COR-L47 (cell line): ENCODE results near the gene DOK6.

Experiments
- DNase-seq: peaks from one replicate; lab custom pipeline; 2025; lab: John Stamatoyannopoulos, UW

The DOK6 gene

DNA sequence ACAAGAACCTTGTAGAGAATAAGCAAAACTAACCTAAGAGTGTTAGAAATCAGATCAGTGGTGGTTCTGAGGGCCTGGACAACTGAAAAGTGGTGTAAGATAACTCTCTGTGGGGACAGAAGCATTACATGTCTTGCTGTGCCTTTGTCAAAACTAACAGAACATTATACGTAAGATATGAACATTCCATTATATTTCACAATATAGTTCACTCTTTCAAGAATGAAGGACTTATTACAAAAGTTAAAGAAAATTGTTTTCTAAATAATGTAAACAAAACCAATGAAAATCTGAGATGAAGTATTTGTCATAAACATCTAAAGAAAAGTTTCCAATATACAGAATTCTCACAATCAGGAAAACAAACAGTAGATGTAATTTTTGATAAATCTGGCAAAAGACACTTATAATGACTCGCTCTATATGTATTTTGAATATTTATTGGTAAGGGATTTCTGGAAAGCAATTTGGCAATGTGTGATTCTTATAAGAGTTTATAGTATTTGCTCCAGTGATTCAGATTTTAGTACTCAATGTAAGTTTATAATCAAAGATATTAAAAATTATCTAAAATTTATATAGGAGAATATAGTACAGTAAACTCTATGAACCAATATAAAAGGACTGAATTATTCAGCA, 288.6 kb downstream of the DOK6 start:
- no peak for DNase-seq

GRCh38 chr18:69691008-69691760, 290.5 kb downstream of the DOK6 start:
- DNase-seq: no peak

GRCh38 chr18:69697069-69697468, 296.4 kb downstream of the DOK6 start:
- no peak for DNase-seq

GRCh38 chr18:69697689-69698088, 297.0 kb downstream of the DOK6 start:
- no peak for DNase-seq

GRCh38 chr18:69701305-69701704, 300.6 kb downstream of the DOK6 start:
- no peak for DNase-seq

DNA sequence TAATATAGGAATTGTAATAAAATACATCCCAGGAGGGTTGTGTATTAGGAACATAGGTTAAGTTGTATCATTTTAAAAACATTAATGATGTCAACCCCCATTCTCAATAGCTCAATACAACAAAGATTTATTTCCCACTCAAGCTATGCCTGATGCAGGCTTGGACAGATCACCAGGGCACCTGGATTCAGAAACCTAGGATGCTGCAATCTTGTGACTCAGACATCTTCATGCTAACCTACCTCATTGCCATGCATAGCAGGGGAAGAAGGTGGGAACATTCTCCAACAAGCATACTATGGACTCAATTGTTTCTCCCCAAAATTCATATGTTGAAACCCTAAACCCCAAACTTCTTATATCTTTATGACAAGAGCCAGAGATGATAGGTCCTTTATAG, 302.8 kb downstream of the DOK6 start:
- no peak for DNase-seq

- DNase-seq: no peak
Observed at GRCh38 chr18:69705987-69706386, 305.3 kb downstream of the DOK6 start.

- no peak for DNase-seq
Observed at GRCh38 chr18:69708844-69709243, 308.2 kb downstream of the DOK6 start.

DNA sequence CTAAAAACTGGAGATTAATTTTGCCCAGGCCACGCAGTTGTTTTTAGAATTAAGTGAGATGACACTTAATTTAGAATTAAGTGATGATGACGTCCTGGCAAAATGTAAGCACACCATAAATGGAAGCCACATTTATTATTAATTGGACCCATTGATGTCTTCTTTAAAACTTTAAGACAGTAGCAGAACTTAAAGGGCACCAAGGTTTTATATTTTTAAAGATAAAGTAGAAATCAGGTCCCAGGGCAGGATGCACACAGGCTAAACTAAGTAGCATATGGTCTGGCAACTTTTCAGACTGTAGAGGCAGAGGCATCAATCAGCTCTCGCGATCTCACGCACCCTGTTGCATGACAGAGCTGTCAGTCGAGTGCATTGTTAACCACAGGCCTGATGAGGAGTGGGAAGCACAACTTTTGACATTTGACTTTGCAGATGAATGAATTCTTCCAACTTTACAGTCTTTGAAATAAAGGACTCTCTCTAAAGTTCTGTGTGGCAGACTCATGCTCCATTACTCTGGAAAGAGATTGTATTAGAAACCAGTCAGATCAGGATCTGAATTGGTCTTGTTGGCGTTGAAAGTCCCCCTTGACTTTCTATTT, 314.6 kb downstream of the DOK6 start:
- DNase-seq: no peak

DNA sequence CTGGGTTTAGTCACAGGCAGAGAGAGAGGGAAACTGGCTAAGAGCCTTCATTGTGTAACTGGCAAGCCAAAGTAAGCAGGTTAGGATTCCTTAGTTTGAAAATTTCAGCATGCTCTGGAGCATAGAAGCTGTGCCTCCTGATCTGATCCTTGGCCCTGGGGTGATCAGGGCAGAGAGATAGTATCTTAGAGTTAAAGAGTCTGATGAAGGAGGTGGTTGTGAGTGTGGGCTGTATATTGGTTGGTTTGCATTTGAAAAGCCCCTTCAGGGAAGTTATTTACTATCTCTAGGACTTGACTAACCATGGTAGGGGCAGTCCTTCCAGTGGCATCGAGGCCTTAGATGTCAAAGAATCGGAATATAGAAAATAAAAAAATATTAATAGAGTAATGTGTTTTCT, 316.9 kb downstream of the DOK6 start:
- DNase-seq: no peak

- no peak for DNase-seq
Observed at GRCh38 chr18:69718912-69719547, 318.3 kb downstream of the DOK6 start.

DNA sequence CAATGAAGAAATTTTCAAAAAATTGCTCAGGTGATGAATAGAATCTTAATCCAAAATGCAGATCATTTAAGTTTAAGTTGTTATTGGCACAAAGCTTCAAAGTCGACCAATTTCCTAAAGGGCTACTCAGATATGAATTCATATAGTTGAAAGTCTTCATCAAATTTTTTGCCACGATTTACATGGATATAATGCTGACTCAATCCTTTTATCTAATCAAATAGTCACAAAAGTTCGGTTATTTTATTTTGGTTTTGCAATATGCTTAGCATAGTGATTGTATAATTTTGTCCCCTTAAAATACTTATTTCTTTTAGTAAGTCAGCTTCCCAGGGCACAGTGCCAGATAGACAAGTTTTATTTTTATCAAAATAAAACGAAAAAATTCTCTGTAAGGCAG, 319.7 kb downstream of the DOK6 start:
- DNase-seq: no peak

DNA sequence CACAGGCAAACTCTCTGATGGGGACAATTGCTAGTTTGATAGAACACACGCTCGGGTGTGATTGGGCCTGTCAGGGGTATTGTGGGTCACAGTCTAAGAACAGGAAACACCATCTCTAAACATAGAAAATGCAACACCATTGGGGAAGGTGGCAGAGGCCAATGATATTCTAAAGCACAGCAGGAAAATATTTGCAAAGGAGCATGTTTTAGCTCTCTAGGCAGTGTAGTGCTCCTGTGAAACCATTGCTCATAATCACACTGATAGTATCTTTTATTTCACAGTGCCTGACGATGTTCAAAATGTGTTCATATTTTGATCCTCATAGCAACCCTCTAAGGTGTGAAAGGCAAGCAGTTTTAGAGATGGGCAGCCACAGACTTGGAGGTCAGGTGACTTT, 322.7 kb downstream of the DOK6 start:
- no peak for DNase-seq

DNA sequence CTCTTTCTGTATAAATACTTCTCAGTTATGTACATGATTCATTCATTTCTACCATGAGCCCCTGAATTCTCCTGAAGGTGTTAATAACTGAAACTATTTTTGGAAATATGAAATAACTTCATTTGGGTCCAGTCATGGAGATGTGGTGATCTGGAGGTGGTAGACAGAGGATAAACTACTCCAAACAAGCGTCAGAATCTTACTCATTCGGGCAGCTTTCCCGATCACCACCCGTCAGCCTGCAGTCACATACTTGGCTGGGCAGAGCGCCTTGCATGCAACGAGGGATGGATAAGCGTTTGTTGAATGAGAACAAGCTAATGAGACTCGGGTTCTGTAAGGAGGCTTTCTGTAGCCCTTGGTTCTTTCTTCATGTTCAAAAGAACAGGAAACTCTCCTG, 324.3 kb downstream of the DOK6 start:
- no peak for DNase-seq

GRCh38 chr18:69725855-69726508, 325.3 kb downstream of the DOK6 start:
- no peak for DNase-seq

DNA sequence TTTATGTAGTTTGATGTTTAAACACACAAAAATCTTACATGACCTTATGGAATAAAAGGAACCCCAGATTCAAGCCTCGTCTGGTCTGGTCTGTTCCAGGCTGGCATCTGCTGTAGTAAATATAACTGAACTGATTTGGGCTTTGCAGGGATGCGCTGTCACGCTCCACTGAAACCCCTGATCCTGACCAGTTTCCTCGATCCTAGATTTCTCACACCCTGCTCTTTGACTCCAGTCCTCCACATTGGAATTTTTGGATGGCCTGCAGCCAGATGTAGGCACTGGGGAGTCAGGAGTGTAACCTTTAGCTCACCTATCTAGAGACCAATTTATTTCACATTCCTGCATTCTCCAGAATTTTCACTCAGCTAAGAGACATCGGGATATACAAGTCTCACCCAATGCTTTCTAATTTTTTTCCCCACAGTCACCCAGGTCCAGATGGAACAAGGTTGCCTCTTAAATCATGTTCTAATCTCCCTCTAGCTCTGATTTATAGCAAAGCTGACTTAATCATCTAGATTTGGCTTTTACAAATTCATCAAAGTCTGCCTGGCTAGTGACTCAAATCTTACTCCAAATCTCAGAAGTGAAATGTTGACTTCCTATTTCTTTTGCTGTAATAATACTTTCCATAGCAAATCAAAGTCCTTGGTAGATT, 327.4 kb downstream of the DOK6 start:
- no peak for DNase-seq

GRCh38 chr18:69730664-69731063, 330.0 kb downstream of the DOK6 start:
- DNase-seq: no peak

- DNase-seq: no peak
Observed at GRCh38 chr18:69734536-69734935, 333.8 kb downstream of the DOK6 start.

DNA sequence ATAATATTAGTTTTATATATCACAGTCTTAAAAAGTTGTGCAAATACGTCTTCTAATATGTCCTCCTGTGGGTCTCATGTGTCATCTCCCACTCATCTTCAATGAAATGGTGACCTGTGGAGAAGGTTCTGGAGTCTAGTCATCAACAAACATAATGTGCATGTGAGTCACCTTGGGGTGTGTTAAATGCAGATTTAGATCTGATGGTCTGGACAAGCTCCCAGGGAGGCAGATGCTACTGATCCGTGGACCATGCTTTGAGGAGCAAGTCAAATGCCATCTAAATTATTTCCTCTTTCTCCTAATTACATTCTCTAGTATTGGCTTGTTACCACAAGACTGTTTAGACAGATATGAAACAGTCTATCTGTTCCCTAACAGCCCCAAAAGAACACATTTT, 336.0 kb downstream of the DOK6 start:
- no peak for DNase-seq

DNA sequence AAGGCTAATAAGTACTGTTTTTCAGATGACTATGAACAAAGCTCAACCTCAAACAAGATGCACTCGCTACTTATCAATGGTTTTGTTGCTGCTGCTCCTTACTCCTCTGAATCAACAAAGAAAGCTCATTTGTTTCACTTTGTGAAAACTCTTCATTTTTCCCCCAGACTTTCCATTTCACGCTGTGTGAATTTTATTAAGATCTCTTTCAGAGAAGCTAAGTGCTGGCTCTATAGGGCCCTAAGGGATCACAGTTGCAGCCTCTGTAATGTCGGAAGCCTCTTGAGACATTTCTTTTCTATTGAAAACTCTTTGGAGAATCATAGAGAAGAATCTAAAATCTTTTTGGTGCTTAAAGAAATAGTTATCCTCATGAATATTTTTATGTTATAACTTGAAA, 337.2 kb downstream of the DOK6 start:
- DNase-seq: no peak

DNA sequence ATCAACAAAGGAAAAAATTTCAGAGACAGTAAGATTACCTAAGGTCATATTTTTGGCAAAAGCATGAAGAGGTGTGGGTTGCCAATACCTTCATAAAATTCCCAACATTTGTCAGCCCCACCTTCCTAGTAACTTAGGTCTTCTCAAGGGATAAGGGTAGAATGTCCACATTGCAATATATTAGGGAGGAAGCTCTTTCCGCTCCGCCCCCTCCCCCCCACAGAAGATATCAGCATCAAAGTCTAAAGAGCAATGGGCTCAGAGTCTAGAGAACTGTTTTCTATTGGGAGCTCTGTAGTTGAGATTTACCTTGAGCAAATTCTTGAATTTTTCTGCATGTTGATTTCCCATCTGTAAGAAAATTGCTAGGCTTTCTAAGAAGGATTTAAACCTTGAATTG, 346.7 kb downstream of the DOK6 start:
- DNase-seq: no peak
